DMS153 treated with DMSO at 0.1 percent for 48 hours (cell line): ENCODE data around the gene VPS25.

ENCODE experiments used
- DNase-seq: peaks from one replicate; lab custom pipeline; 2025; ENCODE audit not compliant: unreplicated experiment; lab: John Stamatoyannopoulos, UW

VPS25 gene

DNA sequence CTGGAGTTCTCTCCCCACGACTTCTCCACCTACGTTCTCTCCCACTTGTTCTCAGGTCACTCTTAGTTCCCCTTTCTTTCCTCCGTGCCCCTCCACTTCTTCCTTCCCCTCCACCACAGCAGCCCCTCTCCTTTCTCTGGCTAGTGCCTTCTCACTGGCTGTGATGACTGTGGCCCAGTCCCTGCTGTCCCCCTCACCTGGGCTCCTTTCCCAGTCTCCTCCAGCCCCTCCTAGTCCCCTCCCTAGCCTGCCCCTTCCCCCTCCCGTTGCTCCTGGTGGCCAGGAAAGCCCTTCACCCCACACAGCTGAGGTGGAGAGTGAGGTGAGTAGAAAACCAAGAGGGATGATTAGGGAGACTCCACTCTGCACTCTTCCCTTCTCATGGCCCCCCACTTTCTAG, 21.8 kb downstream of the VPS25 start:
- DNase-seq = no peak

DNA sequence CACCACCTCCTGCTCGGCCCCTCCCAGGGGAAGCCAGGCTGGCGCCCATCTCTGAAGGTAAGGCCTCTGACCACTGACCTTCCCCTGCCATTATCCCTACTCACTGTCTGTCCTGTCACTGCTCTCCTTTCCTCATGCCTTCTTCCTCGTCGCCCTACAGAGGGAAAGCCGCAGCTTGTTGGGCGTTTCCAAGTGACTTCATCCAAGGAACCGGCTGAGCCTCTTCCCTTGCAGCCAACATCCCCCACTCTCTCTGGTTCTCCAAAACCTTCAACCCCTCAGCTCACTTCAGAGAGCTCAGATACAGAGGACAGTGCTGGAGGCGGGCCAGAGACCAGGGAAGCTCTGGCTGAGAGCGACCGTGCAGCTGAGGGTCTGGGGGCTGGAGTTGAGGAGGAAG, 22.2 kb downstream of the VPS25 start:
- no peak for DNase-seq

DNA sequence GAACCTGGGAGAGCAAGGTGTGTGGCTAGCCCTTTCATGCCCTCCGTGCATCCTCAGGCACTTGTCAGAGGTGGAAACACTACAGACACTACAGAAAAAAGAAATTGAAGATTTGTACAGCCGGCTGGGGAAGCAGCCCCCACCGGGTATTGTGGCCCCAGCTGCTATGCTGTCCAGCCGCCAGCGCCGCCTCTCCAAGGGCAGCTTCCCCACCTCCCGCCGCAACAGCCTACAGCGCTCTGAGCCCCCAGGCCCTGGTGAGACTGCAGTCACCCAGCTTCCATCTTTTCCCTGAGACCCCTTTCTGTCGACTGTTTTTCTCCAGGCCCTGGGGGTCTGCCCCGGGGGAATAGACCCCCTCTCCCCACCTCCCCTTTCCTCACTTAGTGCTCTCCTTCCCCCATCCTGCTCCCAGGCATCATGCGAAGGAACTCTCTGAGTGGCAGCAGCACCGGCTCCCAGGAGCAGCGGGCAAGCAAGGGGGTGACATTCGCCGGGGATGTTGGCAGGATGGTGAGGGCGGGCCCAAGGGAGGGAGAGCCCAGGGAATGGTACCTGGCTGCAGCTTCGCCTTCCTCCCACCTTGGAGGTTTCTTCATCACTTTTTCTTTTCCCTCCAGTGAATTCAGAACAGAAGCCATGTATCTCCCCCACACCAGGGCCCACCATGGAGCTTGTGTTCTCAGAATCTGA, 23.0 kb downstream of the VPS25 start:
- DNase-seq = no peak

DNA sequence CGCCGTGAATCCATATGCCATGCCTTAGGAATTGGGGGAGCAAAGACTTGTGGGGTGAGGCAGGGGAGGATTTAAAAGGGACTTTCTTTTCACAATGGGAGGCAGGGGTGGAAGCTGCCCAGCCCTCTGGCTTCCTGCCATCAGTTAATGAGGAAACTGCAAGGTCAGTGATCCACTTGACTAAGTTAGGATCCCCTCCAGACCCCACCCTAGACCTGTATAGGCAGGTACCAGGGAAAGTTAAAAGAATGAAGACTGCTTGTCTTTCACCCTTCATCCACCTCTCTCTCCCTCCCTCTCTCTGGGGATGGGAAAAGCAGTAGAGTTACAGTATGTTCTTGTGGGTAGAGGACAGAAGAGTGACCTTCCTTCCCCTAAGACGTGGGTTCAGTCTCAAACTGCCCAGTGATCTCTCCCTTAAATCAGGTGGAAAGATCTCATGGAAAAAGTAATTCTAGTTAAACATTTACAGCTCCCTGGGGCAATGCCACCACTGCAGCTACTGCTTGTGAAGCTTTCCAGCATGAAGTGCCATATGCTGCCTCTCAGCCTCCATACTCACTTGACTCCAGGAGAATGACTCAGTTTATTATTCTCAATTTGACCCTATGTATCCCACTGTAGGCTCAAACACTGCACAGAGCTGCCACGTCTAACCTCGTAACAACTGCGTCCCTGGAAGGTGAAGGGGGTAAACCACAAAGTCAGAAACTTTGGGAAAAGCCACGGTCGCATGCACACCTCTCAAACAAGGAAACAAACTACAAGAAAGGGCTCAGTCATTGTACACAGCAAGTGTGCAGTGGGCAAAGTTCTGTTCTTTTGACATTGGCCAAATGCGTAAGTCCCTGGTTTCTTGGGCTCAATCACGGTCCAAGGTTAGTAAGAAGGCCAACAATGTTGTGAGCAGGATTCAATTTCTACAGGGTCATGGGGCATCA, 24.1 kb downstream of the VPS25 start:
- DNase-seq = no peak

DNA sequence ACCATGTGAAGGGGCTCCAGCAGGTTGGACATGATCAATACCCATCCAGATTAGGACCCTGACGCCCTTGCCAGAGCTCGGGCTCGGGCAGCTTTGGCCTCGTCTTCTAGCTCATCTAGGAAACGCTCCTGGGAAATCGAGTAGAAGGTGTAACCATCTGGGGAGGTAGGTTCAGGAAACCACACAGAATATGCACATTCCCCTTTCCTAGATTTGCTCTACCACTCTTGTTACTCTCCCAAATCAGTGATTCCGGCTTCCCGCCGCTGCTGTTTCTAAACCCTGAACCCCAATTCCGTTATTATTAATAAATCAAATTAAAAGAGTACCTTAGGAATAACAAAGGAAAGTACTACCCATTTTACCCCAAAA, 24.7 kb downstream of the VPS25 start:
- no peak for DNase-seq

DNA sequence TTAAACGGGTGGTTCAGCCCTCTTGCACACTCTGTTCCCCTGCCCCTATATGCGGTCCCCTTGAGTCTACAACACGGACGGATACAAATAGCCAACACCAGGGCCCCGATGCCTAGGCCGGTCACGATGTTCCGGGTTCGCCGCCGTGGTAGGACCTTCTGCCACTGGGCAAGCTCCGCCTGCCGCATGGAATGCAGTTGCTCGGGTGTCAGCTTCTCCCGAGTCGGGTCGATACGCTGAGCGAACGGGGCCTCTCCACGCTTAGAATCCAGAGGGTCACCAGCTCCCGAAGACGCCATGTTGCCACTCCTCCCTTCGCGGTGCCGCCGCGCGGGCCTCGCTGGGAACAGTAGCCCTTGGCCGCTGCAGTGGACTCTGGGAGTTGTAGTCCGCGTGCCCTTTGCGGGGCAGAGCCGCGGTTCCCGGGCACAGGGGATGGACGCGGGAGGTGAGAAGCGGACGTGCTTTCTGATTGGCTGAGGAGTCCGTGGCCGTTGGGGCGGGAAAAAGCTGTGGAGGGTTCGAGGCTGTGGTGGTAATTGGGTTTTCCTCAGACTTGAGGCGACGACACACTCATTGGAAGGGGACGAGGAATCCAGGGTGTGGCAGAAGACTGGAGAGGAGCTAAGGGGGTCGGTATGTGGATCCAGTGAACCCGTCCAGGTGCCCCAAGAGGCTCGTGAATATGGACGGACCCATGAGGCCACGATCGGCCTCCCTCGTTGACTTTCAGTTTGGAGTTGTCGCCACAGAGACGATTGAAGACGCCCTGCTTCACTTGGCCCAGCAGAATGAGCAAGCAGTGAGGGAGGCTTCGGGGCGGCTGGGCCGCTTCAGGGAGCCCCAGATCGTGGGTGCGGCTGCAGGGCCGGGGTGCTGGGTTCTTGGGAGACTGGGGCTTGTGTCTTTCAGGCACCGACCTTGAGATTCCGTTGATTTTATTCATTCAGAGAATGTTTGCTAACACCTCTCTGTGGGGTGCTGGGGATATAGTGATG, 25.4 kb downstream of the VPS25 start, which contains the start of the genes CNTD1 and COA3:
Gene CNTD1 (plus strand): TSS at position 479 of the 998 bp plus-strand sequence. CDS start 207 bp downstream, at position 686.
Gene COA3 (minus strand): TSS at position 322 of the 998 bp plus-strand sequence. CDS start 23 bp downstream, at position 299.
- DNase-seq = peak; percentile 88

DNA sequence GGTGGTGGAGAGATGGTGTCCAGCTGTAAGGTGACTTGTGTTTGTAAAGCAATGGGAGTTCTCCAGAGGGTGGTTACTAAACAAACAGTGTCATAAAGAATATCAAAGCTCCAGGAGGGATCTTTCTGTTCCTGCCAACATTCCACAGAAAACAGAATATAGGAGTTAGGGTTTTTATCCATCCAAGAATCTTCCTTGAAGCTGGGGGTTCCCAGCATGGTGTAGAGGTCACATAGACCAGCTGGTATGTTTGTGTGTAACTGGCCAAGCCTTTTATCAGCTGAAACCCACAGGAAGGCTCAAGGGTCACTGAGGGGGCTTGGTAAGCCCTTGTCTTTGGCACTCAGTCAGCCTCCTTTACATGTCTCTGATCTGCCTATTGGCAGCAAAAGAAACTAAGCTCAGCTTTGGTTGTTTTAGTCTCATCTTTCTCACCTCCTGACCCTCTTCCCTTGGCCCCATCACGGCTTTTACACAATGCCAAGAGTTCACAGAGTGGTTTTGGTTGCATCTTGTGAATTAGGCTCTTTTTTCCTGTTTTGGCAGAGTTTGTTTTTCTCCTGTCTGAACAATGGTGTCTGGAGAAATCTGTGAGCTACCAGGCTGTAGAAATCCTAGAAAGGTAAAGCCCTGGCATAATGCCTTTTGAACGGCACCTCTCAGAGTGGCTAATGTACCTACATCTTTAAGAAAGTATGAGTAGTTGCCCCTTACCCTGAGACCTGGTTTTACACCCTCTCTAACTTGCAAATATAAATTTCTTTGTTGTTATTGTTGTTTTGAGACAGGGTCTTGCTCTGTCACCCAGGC, 30.0 kb downstream of the VPS25 start:
- no peak for DNase-seq

DNA sequence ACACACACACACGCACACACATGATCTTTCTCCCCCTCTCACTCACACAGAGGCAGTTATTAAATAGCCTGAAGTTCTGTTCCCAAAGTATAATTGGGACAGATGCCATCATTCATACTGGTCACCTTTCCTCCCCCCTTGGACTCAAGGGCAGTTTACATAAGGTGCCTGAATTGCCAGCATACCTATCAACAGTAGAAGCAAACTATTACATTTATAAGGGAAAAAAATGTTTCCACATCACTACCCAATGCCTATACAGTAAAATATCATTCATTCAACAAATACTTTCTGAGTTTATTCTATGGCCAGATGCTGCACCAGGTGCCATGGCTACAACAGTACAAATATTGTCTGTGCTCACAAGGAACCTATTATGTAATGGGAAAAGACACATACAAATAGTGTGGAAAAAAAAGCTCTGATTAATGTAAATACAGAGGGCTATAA, 31.7 kb downstream of the VPS25 start:
- no peak for DNase-seq

DNA sequence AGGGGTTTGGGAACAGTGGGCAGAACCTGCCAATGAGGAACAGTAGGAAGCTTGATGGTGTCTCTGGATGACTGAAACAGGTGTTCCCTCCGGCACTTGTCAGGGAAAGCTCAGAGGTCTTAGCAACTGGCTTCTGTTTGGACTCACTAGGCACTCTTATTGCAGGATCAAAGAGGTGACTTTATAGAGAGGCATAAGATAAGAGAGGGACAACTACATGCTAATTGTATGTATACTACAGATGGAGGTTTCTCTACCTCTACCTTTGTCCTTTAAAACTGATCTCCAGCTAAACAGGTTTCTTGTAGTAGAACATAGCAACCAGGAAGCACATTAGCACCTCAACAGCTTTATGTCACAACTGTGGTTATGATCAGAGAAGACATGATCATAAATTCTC, 33.0 kb downstream of the VPS25 start:
- no peak for DNase-seq

DNA sequence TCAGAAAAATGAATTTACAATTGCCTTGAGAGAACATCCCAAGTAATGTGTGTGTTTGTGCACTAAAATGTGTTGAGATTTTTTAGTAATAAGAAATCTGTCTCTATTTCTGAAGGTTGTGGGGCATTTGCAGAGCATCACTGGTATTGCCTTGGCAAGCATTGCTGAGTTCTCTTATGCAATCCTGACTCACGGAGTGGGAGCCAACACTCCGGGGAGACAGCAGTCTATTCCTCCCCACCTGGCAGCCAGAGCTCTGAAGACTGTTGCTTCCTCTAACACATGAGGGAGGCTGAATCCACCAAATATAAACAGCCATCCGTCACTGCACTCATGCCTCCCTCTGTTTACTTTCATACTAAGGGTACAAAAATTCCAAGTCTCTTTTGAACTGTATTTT, 36.0 kb downstream of the VPS25 start:
- no peak for DNase-seq

DNA sequence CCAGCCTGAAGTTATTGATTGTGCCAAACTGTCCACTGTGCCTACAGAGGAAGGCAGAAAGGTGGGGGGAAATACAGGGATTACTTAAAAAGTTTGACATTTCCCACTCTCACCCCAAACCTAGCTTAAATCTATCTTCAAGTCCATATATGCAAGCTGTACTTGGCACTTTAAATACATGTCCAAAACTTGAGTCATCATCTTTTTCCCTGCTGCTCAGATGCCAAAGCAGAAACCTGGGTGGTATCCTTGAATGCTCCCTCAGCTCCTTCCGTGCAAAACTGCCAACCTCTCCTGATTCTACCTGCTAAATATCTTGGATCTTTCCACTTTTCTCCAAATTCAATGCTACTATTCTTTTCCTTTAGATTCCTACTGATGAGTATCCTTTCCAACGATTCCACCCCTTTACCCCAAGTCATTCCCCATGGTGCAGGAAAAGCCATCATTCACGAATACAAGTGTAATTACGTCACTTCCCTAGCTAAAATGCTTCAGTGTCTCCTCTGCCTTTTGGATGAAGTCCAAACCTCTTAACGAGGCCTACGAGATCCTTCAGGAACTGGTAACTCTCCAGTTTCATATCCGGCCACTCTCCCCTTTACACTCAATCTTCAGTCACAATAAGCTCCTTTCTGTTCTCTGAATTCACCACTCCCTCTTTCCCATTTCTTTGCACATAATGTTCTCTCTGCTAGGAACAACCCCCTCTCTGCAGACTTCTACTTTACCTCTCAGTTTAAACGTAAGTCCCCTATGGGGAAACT, 41.6 kb downstream of the VPS25 start:
- no peak for DNase-seq

DNA sequence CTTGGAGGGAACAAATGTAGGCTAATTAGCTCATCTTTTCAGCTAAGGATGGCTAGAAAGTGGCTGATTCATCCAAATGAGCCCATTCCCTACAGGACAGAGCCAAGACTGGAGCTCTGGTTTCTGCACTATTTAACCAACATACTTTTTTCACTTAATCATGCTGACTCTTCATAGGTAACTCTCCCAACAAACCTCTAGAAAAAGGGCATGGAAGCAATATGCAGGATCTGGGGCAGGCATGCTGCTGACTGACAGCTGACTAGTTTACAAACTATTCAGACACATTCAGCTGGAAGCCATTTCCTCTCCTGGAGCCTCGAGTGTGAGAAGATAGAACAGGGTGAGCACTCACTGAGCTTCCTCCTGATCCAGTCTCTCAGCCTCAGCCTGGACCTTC, 44.6 kb downstream of the VPS25 start:
- no peak for DNase-seq

DNA sequence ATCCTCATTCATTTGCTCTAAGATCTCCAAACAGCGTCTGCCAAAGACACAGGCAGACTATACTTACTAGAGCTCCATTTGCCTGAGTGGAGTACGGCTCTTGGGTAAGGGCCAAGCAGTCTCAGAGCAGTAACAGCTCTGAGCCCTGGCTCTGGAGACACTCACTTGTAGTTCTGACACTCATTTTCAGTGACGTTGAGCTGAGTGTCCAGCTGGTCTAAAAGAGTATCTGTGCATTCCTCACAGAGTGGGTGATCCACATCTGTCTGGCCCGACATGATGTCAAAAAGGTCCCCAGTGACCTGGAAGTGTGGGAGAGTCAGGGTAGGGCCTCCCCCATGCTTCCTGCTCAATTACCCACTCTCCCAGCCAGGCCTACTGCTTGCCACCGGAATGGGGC, 45.1 kb downstream of the VPS25 start:
- no peak for DNase-seq

DNA sequence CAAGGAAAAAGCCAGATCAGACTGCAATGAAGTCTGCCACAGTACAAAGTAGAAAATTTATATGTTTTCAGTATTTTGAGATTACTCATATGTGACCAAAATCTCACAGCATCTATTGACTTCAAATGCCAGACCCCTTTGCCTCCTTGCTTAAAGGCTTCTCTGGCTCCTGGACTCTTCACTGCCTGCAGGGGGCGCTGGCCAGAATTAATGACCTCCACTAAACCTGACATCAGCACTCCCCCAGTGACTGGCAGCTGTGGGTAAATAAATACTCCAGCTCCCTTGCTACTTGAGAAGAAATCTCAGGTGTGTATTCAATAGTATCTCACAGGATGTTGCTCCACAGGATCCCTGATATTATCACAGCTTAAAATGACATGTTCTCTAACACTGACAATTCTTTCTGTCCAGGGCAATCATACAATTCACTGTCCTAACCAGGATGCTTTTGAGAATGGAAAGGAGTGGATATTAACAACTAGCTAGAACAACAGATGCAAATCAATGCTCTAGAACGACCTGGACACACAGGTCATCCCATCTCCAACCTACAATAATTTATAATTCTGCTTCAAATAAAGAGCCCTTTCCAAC, 46.8 kb downstream of the VPS25 start:
- DNase-seq = peak; percentile 11

DNA sequence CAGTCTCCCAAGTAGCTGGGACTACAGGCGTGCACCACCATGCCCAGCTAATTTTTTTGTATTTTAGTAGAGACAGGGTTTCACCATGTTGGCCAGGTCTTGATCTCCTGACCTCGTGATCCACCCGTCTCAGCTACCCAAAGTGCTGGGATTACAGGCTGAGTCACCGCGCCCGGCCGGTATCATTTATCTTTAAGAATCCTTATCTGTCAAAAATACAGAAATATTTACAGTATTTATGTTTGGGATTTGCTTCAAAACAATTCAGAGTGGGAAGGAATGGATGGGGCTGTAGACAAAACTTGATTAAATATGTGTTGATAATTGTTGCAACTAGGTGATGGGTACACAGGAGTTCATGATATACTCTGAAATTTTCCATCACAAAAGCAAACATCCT, 47.9 kb downstream of the VPS25 start:
- no peak for DNase-seq

DNA sequence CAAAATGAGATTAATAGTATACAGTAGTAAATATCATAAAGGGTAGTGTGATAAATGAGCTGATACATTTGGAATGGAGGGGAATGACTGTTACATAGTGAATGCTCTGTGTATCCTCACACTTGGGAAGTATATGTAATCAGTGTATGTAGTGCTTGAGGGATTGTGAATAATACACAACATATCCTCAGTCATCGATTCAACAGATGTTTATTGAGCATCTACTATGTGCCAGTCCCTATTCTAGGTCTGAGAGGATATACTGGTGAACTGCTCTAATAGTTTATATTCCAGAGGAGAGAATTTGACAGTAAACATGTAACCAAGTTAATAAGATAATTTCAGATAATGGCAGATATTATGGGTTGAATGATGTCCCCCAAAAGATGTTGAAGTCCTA, 54.2 kb downstream of the VPS25 start:
- no peak for DNase-seq
